NCI-H82 (cell line): ENCODE results near the gene DYSF.

Experiments used
- DNase-seq: peaks from one replicate; lab custom pipeline; 2025; lab: John Stamatoyannopoulos, UW

The DYSF gene

DNA sequence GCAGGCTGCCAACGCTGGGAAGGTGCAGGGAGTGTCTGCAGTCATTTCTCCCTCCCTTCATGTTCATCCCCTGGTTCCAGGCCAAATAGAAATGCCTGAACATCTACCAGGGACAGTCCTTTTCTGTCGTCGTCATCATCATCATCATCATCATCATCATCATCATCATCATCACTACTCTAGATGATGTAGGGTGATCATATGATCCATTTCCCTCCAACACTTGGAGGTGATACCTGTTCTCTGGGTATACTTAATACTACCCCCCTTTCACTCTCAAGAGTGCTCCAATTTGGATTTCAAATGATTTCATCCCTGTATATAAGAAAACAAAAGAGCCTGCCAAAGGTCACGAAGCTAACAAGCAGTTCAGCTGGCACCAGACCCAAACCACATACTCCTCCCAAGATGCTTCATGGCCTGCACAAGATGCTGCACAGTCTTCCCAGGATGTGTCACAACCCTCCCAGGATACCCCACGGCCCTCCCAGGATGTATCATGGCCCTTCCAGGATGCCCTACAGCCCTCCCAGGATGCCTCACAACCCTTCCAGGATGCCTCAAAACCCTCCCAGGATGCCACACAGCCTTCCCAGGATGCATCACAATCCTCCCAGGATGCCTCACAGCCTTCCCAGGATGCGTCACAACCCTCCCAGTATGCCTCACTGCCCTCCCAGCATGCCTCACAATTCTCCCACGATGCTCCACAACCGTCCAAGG is 257.9 kb downstream of the DYSF start:
- no peak for DNase-seq

DNA sequence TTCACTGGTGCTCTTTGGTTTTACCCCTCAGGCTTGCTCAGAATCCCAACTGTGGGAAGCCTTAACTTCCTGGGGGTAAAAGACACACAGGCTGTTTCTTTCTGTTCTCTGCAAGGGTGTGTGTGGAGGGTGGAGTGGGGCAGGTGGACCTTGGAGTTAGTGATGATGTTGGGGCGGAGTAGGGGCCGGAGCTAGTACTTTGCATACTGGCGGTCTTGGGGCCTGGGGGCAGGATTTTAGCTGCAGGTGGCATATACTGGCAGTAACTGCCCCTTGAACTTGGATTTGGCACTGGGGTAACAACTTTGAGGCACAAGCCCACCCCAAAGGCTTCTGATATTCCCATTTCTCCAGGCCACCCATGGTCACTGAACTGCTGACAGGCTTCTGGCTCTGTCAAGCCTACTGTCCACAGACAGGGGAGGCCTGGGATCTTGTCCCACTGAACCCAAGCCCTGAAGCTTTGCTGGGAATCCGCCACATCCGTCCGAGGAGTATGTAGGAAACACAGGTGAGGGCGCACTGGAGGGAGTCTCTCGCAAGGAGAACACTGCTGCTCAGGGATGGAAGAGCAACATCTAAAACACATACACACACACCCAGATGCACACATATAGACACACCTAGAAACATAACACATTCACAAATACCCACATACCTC is 258.9 kb downstream of the DYSF start:
- no peak for DNase-seq

- no peak for DNase-seq
Measured at GRCh38 chr2:71713581-71714580, 260.5 kb downstream of the DYSF start.

- DNase-seq = no peak
Measured at GRCh38 chr2:71714601-71715240, 261.4 kb downstream of the DYSF start.

DNA sequence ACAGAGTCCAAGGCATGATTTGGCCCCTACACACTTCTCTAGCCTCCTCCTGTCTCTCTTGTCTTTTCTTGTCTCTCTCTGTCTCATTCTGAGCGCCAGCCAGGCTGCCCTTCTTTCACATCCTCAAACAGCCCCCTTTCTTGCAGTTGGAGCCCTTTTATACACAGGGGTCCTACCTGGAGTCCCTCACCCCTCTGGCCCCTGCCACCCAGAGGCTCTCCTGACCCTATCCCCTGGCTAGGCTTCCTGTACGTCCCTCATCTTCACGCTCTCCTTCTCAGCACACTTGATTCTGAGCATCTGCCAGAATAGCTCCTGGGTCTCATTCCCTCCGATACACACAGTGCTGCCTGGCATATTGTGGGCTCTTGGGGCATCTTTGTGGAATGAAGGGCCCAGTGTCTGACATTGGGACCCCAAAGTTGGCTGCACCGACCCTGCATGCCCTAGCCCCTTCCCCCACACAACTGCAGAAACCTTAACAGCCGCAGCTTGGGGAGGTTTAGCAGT is 261.9 kb downstream of the DYSF start:
- DNase-seq = no peak

DNA sequence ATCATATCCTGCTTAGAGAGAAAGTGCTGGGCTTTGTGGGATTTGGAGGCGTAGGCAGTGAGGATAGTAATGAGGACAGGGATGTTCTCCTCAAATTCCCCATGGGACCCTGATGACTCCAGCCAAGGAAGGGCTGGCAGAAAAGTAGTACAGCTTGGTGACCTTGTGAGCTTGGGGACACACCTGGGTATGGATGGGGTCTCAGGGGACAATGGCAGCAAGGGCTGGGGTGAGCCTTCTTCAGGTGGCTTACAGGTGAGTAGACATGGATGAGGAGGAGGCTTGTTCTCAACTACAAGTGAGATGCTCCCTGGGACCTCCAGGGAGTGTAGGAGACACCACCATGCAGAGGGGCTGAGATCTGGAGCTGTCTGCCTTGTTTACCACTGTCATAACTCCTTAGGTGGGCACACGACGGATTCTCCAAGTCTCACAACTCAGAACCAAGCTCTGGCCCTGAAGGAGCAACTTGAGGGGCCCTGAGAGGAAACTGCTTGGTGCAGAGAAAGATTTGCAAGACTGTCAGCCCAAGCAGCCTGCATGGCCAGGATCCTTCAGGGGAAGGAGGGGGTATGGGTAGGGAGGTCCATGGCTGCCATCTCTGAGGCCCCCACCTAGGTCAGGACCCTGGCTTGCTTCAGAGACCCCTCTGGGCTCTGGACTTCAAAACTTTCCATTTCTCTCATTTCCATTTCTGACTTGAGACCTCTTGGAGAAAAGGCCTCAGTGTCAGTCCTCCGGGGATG is 262.8 kb downstream of the DYSF start:
- no peak for DNase-seq

- DNase-seq = no peak
Measured at GRCh38 chr2:71716697-71717624, 263.6 kb downstream of the DYSF start.

GRCh38 chr2:71718686-71719085 is 265.3 kb downstream of the DYSF start:
- no peak for DNase-seq

DNA sequence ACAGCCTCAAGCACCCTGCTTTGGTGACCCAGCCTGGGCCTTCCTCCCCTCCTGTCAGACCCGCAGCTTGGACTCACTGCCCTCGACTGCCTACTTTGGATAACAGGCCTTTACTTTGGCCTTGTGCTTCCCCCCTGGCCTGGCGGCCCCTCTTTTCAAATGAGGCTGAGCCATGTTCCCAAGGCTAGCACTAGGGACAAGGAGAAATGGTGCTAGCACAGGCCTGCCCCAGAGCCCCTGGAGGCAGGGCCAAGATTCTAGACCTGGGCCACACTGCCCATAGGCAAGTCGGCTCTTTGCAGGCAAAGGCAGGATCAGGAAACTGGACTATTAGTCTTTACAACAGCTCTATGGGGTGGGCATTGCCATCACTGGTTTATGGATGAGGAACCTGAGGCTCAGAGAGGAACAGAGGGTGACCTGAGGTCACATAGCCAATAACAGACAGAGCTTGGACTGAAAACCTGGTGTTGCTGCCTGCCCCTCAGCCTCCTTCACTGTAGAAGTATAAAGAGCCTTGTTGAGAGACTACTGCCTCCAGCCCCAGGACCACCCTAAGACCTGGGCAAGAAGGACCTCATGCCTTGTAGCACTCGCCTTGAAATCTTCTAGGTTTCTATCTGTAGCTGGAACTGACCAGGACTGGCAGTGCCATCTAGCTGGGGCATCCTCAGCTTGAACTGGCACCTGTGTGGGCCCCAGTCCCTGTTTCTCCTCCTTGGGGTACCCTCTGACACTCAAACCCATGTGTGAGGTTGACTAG is 266.3 kb downstream of the DYSF start:
- DNase-seq = no peak

GRCh38 chr2:71720283-71720560 is 266.9 kb downstream of the DYSF start:
- no peak for DNase-seq

DNA sequence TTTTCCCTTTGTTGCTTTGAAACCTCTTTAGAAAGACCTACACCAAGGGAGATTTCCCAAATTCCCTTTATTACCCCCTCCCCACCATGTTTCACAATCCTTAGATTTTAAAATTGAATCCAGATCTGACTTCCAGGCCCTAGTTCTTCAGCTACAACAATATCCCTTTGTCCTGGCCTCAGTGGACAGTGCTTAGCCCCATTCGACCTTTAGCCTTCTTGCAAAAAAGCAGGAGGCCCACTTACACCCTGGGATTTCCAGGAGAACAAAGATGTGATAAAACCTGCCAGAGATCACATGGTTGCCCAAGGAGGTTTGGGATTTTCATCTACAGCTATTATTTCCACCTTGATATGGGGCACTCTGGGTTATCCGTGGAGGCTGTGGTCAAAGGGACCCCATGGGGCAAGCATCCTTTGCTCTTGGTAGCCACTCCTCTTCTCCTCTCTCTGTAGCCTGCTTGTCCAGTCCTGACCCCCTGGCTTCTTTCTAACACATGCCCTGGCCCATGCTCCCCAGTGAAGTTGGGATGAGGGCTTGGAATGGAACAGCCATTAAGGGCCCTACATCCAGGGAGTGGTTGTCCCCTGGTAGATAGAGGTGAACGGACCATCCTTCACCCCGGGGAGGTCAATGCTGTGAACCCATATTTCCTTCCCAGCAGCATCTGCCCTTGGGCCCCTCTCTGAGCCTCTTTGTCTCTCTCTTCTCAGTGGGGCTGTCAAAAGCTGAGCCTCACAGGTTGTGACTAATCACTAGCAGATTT is 267.4 kb downstream of the DYSF start:
- DNase-seq = no peak

- no peak for DNase-seq
Measured at GRCh38 chr2:71721362-71721665, 268.0 kb downstream of the DYSF start.

GRCh38 chr2:71721669-71722068 is 268.3 kb downstream of the DYSF start:
- no peak for DNase-seq

DNA sequence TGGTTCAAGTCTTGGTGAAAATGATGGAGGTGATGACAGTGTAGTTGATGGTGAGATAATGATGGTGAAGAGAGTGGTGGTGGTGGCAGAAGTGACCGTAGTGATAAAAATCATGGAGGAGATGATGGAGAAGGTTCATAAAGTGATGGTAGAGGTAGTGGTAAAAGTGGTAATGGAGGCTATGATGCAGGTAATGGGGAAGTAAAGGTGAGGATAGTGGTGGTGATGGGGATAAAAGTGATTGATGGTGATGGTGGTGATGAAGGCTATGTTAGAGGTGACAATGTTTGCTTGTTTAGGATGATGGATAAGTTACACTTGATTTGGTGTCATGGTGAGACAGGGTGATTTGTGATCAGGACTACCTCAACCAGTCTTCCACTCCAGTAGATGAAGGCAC is 268.9 kb downstream of the DYSF start:
- DNase-seq = no peak

DNA sequence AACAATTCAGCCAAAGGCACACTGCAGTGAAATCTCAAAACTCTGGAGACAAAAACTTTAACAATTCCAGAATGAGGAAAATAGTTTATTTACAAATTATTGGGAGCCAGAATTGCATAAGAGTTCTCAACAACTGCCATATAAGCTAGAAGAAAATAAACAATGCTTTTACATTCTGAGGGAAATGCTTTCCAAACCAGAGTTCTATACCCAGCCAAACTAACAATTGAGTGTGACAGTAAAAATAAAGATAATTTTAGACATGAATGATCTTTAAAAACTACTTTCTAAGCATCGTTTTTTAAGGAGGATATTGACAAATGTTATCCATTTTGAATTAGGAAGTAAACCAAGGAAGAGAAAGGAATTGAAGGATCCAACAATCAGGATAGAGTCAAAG is 271.4 kb downstream of the DYSF start:
- DNase-seq = no peak

GRCh38 chr2:71725836-71726235 is 272.5 kb downstream of the DYSF start:
- DNase-seq = no peak

DNA sequence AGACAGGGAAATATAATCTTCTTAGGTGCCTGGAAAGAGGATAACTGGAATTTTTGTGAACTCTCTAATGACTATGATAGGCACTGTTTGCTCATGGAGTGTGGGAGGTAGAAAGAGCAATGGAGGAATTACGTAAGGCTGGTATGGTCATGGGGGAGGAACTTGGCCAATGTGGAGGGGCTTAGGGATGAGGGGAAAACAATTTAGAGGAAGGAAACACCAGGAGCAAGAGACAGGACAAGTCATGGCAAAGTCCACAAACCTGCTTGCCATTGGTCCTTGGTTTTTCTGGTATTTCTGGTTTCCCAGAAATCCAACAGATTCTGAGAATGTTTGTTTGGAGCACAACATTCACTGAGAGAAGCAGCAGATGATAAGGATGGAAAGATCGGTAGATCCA is 274.2 kb downstream of the DYSF start:
- DNase-seq = no peak

GRCh38 chr2:71728036-71728435 is 274.7 kb downstream of the DYSF start:
- no peak for DNase-seq

GRCh38 chr2:71730785-71731383 is 277.5 kb downstream of the DYSF start:
- DNase-seq = no peak
